GM19193 (cell line): Measurements from ENCODE around the gene SMAD7.

ENCODE experiments used
- POLR2A ChIP-seq: IDR thresholded peaks from 4 replicates; pipeline ENCODE4 v1.6.1; 2011; ENCODE audit not compliant: insufficient read depth, insufficient read length; ENCODE audit errors: extremely low read depth

The SMAD7 gene

GRCh38 chr18:48947560-48947959 is 3.2 kb downstream of the SMAD7 start:
- no peak for TF ChIP-seq POLR2A

- no peak for TF ChIP-seq POLR2A
Measured at GRCh38 chr18:48947092-48947491, 3.7 kb downstream of the SMAD7 start.

GRCh38 chr18:48946329-48946835 is 4.4 kb downstream of the SMAD7 start:
- TF ChIP-seq POLR2A = no peak

GRCh38 chr18:48945953-48946217 is 4.9 kb downstream of the SMAD7 start:
- TF ChIP-seq POLR2A = no peak

- TF ChIP-seq POLR2A = no peak
Measured at GRCh38 chr18:48944634-48945033, 6.1 kb downstream of the SMAD7 start.

GRCh38 chr18:48943736-48944527 is 6.8 kb downstream of the SMAD7 start:
- no peak for TF ChIP-seq POLR2A

GRCh38 chr18:48943333-48943732 is 7.4 kb downstream of the SMAD7 start:
- no peak for TF ChIP-seq POLR2A

GRCh38 chr18:48942554-48943261 is 8.1 kb downstream of the SMAD7 start:
- TF ChIP-seq POLR2A = no peak

GRCh38 chr18:48942086-48942485 is 8.7 kb downstream of the SMAD7 start:
- no peak for TF ChIP-seq POLR2A

GRCh38 chr18:48941672-48942071 is 9.1 kb downstream of the SMAD7 start:
- no peak for TF ChIP-seq POLR2A

- no peak for TF ChIP-seq POLR2A
Measured at GRCh38 chr18:48940854-48941611, 9.7 kb downstream of the SMAD7 start.

GRCh38 chr18:48939205-48940097 is 11.3 kb downstream of the SMAD7 start:
- no peak for TF ChIP-seq POLR2A

GRCh38 chr18:48938827-48939204 is 11.9 kb downstream of the SMAD7 start:
- no peak for TF ChIP-seq POLR2A
